Fibroblast of skin of back (primary cell): Measurements from ENCODE around the gene IKBKG.
"Not testable (repeated sequence)": the region's sequence is repeated elsewhere in the genome, so short reads cannot be mapped to it uniquely, and the experiment has no call there.

Source experiments
- DNase-seq: peaks from one replicate; pipeline ENCODE4 v3.0.0-alpha.2; 2013

IKBKG gene

GRCh38 chrX:154605566-154605965 is 58.1 kb downstream of the IKBKG start:
- no peak for DNase-seq

DNA sequence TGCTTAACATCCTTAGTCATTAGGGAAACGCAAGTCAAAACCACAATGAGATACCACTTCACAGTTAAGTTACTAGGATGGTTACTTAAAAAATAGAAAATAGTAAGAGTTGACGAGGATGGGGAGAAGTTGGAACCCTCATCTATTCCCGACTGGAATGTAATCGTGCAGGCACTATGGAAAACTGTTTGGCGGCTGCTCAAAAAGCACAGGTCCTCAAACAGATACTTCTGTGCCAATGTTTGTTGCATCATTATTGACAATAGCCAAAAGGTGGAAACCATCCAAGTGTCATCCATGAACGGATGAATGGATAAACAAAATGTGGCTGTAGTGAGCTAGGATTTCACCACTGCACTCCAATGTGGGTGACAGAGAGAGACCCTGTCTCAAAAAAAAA is 60.0 kb downstream of the IKBKG start:
- no peak for DNase-seq

GRCh38 chrX:154607976-154608375 is 60.6 kb downstream of the IKBKG start:
- DNase-seq, result not testable (repeated sequence)

DNA sequence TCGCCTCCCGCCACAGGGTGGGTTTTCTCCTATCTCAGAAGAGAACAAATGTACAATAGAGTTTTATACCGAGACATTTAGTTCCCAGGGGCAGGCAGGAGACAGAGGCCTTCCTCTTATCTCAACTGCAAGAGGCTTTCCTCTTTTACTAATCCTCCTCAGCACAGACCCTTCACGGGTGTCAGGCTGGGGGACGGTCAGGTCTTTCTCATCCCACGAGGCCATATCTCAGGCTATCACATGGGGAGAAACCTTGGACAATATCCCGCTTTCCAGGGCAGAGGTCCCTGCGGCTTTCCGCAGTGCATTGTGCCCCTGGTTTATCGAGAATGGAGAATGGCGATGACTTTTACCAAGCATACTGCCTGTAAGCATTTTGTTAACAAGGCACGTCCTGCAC is 61.4 kb downstream of the IKBKG start:
- not testable (repeated sequence) for DNase-seq

DNA sequence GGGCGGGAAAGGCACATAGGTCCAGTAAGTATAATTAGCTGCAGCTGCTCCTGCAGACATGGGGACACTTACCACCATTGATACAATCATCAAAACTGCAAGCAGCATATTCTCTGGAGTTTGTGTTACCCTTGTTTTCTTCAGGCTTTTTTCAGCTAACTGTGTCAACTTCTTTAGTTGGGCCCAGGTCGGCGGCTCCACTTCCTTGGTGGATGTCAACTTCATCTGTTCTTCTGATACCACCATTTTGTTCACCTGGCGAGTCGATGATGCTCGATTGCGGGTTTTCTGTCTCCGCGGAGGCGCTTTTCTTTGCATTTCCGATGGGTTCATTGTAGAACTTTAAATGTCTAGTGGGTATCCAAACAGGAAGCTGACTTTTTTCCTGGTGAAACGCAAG is 63.7 kb downstream of the IKBKG start:
- not testable (repeated sequence) for DNase-seq

DNA sequence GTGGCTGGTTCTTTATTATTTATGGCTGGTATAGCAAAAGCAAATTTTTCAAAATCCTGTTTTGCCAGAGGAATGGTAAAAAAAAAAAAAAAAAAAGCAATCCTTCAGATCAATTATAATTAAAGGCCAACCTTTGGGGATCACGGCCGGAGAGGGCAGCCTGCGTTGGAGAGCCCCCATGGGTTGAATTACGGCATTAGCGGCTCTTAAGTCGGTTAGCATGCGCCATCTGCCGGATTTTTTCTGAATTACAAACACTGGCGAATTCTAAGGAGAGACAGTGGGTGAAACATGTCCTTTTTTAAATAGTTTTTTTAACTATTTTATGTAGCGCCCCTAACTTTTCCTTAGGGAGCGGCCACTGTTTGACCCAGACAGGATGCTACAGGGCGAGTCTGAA is 66.2 kb downstream of the IKBKG start:
- DNase-seq, result not testable (repeated sequence)
